NCI-H1436 (cell line): ENCODE measurements around the gene GATM.
"Not testable (repeated sequence)": the region's sequence is repeated elsewhere in the genome, so short reads cannot be mapped to it uniquely, and the experiment has no call there.

Experiments used
- DNase-seq: peaks from one replicate; lab custom pipeline; 2025; lab: John Stamatoyannopoulos, UW

Gene GATM

DNA sequence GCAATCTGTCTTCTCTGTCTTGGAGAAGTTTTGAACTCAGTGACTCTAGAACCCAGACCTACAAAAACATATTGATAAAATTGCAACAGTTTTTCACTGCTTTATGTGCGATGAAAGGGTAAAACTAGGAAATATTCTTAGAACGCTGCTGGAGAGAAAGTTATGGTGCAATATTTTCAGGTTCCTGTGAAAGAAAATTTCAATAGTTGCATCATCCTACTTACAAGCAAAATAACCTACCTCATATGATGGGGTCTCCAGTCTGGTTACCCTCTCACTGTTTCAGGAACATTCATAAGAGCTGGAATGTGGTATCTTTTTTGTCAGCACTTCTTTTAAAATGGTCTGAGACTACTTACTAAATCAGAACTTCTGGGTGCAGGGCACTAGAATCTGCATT is 27.1 kb downstream of the GATM start:
- no peak for DNase-seq

DNA sequence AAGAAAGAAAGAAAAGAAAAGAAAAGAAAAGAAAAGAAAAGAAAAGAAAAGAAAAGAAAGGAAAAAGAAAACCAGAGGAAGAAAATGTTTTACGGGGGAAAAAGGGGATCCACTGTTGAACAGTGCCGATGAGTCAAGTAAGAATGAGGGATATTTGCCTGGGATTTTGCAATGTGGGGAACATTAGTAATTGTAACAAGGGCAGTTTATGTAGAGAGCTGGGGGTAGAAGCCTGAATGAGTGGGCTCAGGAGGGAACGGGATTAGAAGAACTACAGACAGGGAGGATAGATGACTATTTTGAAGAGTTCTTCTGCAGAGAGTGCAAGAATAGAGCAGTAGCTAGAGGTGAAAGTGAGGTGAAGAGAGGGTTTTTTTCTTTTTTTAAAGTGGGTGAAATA is 28.7 kb downstream of the GATM start:
- no peak for DNase-seq

GRCh38 chr15:45347989-45348388 is 30.4 kb downstream of the GATM start:
- no peak for DNase-seq

DNA sequence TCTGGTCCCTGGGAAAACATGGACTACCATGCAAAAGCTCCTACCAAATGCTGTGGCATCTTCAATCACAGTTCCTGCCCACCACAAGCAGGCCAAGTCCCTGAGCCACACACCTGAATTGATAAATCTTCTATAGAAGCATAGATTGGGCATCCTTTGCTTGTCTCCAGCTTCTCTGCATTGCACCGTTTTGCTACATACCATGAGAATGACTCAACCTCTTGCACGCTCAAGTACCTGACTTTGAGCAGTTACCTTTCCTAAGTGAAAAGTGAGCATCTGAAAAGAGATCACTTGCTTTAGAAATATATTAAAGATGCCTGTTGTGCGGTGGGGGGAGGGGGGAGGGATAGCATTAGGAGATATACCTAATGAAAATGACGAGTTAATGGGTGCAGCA is 31.3 kb downstream of the GATM start:
- no peak for DNase-seq

DNA sequence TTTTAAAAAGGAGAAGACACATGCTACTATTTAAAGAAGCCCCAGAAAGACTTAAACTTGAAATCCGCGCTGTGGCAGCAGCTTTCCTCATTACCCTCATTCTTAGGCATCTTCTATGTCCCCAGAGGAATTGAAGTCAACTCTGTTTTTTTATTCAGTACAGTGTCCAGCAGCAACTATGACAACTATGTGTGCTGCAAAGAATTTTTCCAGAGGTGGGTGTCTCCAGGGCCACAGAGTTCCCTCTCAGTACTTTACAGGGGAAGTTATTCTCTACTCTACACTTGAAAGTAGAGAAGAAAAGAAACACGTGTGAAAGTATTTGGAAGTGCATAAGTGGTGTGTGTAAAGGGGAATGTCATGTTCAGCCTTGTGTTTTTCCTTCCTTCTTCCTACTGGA is 32.0 kb downstream of the GATM start:
- DNase-seq: no peak

DNA sequence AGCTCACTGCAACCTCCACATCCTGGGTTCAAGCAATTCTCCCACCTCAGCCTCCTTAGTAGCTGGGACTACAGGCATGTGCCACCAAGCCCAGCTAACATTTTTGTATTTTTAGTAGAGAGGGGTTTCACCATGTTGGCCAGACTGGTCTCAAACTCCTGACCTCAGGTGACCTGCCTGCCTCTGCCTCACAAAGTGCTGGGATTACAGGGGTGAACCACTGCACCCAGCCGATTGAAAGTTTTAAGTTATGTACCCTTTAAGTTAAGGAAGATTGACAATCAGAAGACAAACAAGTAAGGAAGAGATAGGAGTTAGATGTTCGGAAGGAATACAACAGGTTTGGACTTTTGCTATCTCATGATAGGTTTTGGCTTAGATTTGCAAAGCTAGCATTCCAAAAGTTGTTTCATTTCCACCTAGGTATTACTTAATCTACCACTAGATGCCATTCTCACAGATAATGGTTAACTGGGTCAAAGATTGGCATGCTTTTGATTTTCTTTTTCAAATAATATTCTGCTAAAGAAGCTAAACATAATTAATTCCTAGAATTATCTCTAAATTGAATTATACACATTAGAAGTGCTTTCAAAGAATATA is 35.0 kb downstream of the GATM start:
- DNase-seq: no peak

DNA sequence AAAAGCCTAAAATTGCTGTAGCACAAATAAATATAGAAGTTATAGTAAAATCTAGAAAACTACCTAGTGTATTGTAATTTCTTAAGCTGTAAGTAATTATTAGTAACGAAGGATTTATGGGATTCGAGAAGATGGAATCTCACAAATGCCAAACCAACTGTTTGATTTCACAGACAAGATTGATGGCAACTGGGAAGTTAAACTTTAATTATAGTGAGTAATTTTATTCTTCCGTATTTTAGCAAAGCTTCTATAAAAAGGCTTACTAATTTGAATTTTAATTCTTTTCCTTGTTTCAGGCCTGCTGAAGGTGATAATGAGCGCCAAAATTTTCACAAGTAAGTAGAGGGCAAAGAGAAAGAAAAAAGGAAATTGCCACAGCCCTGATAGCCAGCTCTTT is 36.6 kb downstream of the GATM start:
- DNase-seq: no peak

DNA sequence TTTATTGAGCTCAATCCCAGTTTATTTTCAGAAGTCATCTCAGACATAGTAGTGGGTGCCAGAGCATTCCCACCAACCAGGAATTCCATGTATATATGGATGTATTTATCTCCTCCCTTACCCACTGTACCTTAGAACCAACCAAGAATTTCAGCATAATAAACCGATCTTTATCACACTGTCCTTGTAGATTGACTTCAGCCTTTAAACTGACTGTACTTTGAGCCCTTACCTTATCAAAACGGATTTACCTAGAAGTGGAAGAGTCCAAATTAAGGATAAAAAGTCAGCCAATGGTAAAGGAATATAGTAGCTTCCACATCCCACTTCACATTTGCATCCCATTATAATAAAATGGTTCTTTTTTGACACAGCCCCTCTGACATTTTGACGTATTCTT is 37.9 kb downstream of the GATM start:
- DNase-seq: no peak

GRCh38 chr15:45338417-45338816 is 39.9 kb downstream of the GATM start:
- no peak for DNase-seq

DNA sequence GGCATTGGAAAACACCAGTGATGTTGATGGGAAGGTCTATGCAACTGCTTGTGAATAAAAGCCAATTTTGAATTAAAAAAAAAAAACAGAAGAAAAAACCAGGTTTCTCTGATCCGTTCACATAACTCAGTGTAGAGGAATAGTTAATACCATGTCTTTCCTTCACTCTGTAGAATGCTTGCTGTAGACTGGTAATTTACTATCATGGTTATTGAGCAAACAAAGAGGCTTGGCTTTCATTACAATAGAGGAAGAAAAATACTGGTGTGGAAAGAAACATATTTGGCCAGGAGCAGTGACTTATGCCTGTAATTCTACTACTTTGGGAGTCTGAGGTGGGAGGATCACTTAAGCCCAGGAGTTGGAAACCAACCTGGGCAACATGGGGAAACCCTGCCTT is 41.1 kb downstream of the GATM start:
- DNase-seq: no peak

DNA sequence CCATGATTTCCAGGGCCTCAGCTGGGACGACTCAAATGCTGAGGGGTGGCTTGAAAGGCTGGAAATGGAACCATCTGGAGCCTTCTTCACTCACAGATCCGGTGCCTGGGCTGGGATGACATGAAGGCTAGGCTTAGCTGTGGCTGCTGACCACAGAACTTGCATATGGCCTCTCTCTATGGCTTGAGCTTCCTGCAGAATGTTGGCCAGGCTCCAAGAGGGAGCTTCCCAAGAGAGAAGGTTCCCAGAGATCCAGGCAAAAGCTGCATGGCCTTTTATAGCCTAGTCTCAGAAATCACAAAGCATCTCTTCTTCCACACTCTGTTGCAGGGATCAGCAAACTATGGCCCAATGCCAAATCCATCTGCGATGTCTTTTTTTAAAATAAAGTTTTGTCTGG is 44.8 kb downstream of the GATM start:
- DNase-seq: no peak

DNA sequence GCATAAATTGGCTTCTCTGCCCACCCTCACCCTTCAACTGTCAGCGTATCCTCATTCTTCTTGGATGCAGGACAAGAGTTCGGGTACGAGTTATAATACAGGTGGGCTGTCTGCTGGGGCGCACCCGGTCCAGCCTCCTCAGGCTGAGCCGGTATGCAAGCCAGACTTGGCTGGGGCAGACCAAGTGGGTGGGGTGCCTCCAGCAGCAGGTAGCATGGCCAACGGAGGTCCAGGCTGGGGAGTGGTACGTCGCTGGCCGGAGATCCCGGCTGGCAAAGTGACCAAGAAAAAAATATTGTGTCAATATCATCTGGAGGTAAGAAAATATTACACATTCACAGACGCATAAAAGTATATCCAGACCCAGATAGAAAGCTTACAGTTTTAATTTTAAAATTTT is 45.6 kb downstream of the GATM start:
- DNase-seq: no peak

DNA sequence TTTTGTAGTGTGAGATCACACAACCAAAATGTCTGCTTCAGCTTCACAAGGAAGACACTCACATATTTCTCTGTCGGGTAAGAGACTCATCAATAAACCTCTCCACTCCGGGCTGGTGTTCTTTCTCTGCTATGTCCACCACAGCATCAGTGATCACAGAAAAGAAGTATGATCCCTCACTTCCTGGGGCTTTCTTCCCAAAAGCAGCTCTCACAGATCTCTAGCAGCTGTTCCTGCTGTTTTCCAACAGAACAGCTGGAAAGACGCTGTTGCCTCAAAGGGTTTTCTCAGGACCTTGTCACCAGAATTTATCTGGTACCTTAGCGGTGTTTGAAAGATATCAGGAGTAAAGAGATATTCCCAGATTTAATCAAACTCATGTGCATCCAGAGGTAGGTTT is 46.4 kb downstream of the GATM start:
- no peak for DNase-seq

DNA sequence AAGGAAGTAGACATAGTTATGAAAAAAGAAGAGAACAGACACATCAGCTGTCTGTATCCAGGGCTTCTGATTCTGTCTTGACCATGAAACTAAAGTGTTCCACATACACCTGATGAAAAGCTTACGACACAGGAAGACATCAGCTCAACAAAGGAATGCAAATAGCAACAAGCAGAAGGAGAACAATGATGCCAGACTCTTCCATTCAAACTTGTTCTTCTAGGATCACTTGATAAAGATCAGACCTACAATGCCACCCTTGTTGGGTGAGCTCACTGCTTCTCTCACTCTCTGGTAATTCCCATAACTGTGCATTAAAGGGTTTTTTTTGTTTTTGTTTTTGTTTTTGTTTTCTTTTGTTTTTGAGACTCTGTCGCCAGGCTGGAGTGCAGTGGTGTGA is 49.7 kb downstream of the GATM start:
- DNase-seq: no peak

DNA sequence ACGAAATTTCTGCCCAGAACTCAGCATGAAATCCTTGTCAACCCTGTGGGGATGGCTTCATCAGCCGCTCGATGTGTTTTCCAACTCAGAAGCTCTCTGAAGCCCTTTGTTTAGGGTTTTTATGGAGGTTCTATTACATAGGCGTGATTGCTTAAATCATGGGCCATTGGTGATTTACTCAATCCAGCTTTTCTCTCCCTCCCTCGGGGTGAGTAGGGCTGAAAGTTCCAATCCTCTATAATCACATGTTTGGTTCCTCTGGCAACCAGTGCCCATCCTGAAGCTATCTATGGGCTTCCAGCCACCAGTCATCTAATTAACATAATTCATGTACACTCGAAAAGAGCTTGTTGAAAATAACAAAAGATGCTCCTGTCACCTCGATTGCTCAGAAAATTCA is 51.6 kb downstream of the GATM start:
- no peak for DNase-seq

DNA sequence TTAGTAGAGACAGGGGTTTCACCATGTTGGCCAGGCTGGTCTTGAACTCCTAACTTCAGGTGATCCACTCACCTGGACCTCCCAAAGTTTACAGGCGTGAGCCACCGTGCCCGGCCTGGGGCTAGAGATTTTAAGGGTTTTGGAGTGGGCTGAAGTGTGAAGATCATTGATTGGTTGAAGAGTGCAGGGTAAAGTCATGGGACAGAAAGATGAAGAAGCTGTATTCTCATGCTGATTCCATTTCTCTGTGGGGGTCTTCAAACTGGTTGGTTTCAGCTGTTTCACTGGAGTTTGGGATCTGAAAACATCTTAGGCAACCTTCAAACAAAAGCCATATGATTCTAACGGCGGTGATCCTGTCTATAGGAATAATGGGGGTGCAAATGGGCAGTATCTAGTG is 52.1 kb downstream of the GATM start:
- no peak for DNase-seq

GRCh38 chr15:45320581-45321205 is 57.7 kb downstream of the GATM start:
- DNase-seq: no peak

DNA sequence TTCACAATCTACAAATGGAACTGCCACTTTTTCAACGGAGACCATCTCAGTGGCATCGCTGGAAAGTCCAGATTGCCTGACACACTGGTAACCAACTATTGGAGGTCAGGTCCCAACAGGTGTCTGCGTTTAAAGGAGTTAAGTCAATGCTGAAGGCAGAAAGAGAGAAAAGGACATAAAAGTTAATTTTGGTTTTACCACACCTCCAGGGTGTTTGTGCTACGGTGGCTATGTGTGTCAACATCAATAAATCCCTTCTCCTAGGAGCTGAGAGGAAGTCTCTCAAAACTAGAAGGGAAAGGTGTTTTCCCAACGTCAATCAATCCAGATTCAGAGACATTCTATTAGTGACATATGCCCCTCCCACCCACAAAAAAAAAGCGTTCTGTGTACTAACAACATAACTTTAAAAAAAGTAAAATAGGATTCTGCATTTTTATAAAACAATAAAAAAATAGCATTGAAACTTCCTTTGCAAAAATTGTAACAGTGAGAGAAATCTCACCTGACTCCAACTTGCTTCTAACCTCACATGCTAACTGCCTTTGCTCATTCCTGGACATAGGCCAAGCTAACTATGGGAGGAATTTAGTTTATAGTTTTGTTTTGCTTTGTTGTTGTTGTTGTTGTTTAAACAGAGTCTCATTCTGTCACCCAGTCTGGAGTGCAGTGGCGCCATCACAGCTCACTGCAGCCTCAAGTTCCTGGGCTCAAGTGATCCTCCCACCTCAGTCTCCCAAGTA is 58.7 kb downstream of the GATM start:
- no peak for DNase-seq

DNA sequence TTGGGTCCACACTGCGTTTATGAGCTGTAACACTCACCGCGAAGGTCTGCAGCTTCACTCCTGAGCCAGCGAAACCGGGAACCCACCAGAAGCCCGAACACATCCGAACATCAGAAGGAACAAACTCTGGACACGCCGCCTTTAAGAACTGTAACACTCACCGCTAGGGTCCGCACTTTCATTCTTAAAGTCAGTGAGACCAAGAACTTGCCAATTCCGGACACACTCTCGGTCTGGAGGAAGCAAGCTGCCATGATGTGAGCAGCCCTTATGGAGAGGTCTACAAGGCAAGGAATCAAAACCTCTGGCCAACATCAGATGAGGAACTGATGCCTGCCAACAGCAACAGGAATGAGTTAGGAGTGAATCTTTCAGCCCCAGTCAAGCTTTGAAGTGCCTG is 63.4 kb downstream of the GATM start:
- DNase-seq: no peak

DNA sequence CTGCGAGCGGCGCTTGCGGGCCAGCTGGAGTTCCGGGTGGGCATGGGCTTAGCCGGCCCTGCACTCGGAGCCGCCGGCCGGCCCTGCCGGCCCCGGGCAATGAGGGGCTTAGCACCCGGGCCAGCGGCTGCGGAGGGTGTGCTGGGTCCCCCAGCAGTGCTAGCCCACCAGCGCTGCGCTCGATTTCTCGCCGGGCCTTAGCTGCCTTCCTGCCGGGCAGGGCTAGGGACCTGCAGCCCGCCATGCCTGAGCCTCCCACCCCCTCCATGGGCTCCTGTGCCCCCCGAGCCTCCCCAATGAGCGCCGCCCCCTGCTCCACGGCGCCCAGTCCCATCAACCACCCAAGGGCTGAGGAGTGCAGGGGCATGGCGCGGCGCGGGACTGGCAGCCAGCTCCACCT is 64.2 kb downstream of the GATM start:
- not testable (repeated sequence) for DNase-seq
